Measurements from ENCODE around the gene CMIP. TPM values are rescaled to one million over a fixed set of nuclear protein-coding genes. Genes with fewer than 3 reads are reported as not detected.
A peak's percentile ranks its signal among the peaks of the same experiment; 100 is the strongest.

Gene CMIP
- polyA plus RNA-seq, 1 experiment: 4.9 TPM

GRCh38 chr16:81488687-81489411 is 44.2 kb downstream of the CMIP start:
- TF ChIP-seq CTCF (IDR thresholded peaks at IDR 0.05; ENCODE audit: insufficient read depth, low read depth, low read length): no peak
- ChIA-PET POLR2A (no interaction called here), CTCF (no interaction called here)
- H3K4me3 ChIP-seq (ENCODE audit: low read depth, low read length): no peak overlapping the region
- H3K27me3 ChIP-seq (ENCODE audit: control insufficient read depth, insufficient read depth, low read length): no peaks in the 10 kb centered on the region
- no peak for DNase-seq (ENCODE audit: low read depth)
- H3K36me3 ChIP-seq (ENCODE audit: control insufficient read depth, insufficient read depth, low read length): no peaks in the 10 kb centered on the region

- ChIA-PET CTCF (no interaction called here), POLR2A (no interaction called here)
- no peak for DNase-seq (ENCODE audit: low read depth)
- H3K4me3 ChIP-seq (ENCODE audit: low read depth, low read length): no peak overlapping the region
- TF ChIP-seq CTCF (IDR thresholded peaks at IDR 0.05; ENCODE audit: insufficient read depth, low read depth, low read length): no peak
- H3K36me3 ChIP-seq (ENCODE audit: control insufficient read depth, insufficient read depth, low read length): no peaks in the 10 kb centered on the region
- H3K27me3 ChIP-seq (ENCODE audit: control insufficient read depth, insufficient read depth, low read length): no peaks in the 10 kb centered on the region
These were observed 45.1 kb downstream of the CMIP start for GRCh38 chr16:81489547-81490267.

GRCh38 chr16:81491541-81492188 is 47.1 kb downstream of the CMIP start:
- CTCF ChIA-PET: interaction anchor here (0.8 kb wide), 1 partner anchor 9 kb away, joined by 3 read pairs; no protein-coding TSS in a partner anchor
- no peak overlapping the region for H3K4me3 ChIP-seq (ENCODE audit: low read depth, low read length)
- no peak for TF ChIP-seq CTCF (IDR thresholded peaks at IDR 0.05; ENCODE audit: insufficient read depth, low read depth, low read length)
- POLR2A ChIA-PET: no interaction called here
- no peaks in the 10 kb centered on the region for H3K27me3 ChIP-seq (ENCODE audit: control insufficient read depth, insufficient read depth, low read length)
- DNase-seq (ENCODE audit: low read depth): peak; percentile 31
- no peaks in the 10 kb centered on the region for H3K36me3 ChIP-seq (ENCODE audit: control insufficient read depth, insufficient read depth, low read length)

GRCh38 chr16:81492311-81492761 is 47.7 kb downstream of the CMIP start:
- Histone ChIP-seq H3K36me3 (ENCODE audit: control insufficient read depth, insufficient read depth, low read length) (no peaks in the 10 kb centered on the region), H3K4me3 (ENCODE audit: low read depth, low read length) (no peak overlapping the region), H3K27me3 (ENCODE audit: control insufficient read depth, insufficient read depth, low read length) (no peaks in the 10 kb centered on the region)
- no peak for DNase-seq (ENCODE audit: low read depth)
- no peak for TF ChIP-seq CTCF (IDR thresholded peaks at IDR 0.05; ENCODE audit: insufficient read depth, low read depth, low read length)
- ChIA-PET CTCF (interaction anchor here (0.8 to 1.5 kb wide), 2 partner anchors 9 to 28 kb away, joined by 3 read pairs; no protein-coding TSS in a partner anchor), POLR2A (no interaction called here)
